WTC11 (cell line): ENCODE measurements around the gene LRRC8D. TPM values are rescaled to one million over a fixed set of nuclear protein-coding genes. Genes with fewer than 3 reads are reported as not detected.

Source experiments
- ATAC-seq: fragments of 200-7000 bp; cut with Tn5 transposase; 2 replicates; pipeline ENCODE4 v1.10.0; 2021; ENCODE audit warnings: mild to moderate bottlenecking, moderate library complexity
- CTCF ChIA-PET: fragments of 300-600 bp; sonication (Branson Sonifier 250); formaldehyde crosslinking; loops from one replicate; lab custom pipeline; 2021; ENCODE audit warnings: antibody characterized with exemption; lab: Charles Lee
- POLR2A ChIA-PET: fragments of 350-600 bp; sonication (Branson Sonifier 250); formaldehyde crosslinking; loops from one replicate; lab custom pipeline; 2021; ENCODE audit warnings: antibody characterized with exemption; lab: Charles Lee
- DNase-seq: peaks from one replicate; pipeline ENCODE4 v3.0.0; 2021; ENCODE audit warnings: low spot score
- H3K27ac Mint-ChIP-seq: 2 replicates; pipeline ENCODE4 v1.8.0; 2021; ENCODE audit warnings: mixed read lengths
- H3K27me3 Mint-ChIP-seq: 2 replicates; pipeline ENCODE4 v1.8.0; 2021; ENCODE audit warnings: low read depth, mild to moderate bottlenecking, moderate library complexity, mixed read lengths
- H3K36me3 Mint-ChIP-seq: 2 replicates; pipeline ENCODE4 v1.8.0; 2021; ENCODE audit warnings: mixed read lengths
- H3K4me1 Mint-ChIP-seq: 2 replicates; pipeline ENCODE4 v1.8.0; 2022; ENCODE audit warnings: mixed read lengths
- H3K4me3 Mint-ChIP-seq: 2 replicates; pipeline ENCODE4 v1.8.0; 2021; ENCODE audit warnings: mild to moderate bottlenecking, moderate library complexity, mixed read lengths
- H3K9me3 Mint-ChIP-seq: 2 replicates; pipeline ENCODE4 v1.8.0; 2021; ENCODE audit warnings: mixed read lengths
- ERG ChIP-seq: fragments of 250-450 bp; sonication (Bioruptor Pico); IDR thresholded peaks from 2 replicates; pipeline ENCODE4 v1.8.0; 2021; ENCODE audit warnings: mild to moderate bottlenecking
- FOXK1 ChIP-seq: sonication (generic); formaldehyde crosslinking; IDR thresholded peaks from 2 replicates; pipeline ENCODE4 v1.8.0; 2022; ENCODE audit warnings: mild to moderate bottlenecking, moderate library complexity, missing genetic modification reagents
- HMGA2 ChIP-seq: fragments of 250-450 bp; sonication (Bioruptor Pico); IDR thresholded peaks from 2 replicates; pipeline ENCODE4 v1.4.0; 2021; ENCODE audit warnings: mild to moderate bottlenecking, moderate library complexity
- IRF2 ChIP-seq: sonication (generic); formaldehyde crosslinking; IDR thresholded peaks from 2 replicates; pipeline ENCODE4 v1.8.0; 2022; ENCODE audit warnings: low read depth, missing genetic modification reagents, borderline replicate concordance
- JAZF1 ChIP-seq: fragments of 250-450 bp; sonication (Bioruptor Pico); IDR thresholded peaks from 2 replicates; pipeline ENCODE4 v1.9.0; 2021; ENCODE audit warnings: moderate library complexity, mild to moderate bottlenecking, inconsistent platforms
- NFE2L1 ChIP-seq: sonication (generic); formaldehyde crosslinking; IDR thresholded peaks from 2 replicates; pipeline ENCODE4 v1.8.1; 2023; ENCODE audit warnings: missing genetic modification reagents
- PRDM15 ChIP-seq: sonication (generic); formaldehyde crosslinking; IDR thresholded peaks from 2 replicates; pipeline ENCODE4 v1.8.0; 2022; ENCODE audit warnings: missing genetic modification reagents
- ZBTB21 ChIP-seq: sonication (generic); formaldehyde crosslinking; IDR thresholded peaks from 2 replicates; pipeline ENCODE4 v1.8.1; 2023; ENCODE audit warnings: mild to moderate bottlenecking, missing genetic modification reagents, borderline replicate concordance
- ZNF219 ChIP-seq: sonication (generic); formaldehyde crosslinking; IDR thresholded peaks from 2 replicates; pipeline ENCODE4 v1.8.0; 2023; ENCODE audit warnings: missing genetic modification reagents, mild to moderate bottlenecking, borderline replicate concordance
- ZNF232 ChIP-seq: sonication (generic); formaldehyde crosslinking; IDR thresholded peaks from 2 replicates; pipeline ENCODE4 v1.8.0; 2022; ENCODE audit warnings: mild to moderate bottlenecking, missing genetic modification reagents
- ZNF317 ChIP-seq: sonication (generic); formaldehyde crosslinking; IDR thresholded peaks from 2 replicates; pipeline ENCODE4 v1.8.1; 2023; ENCODE audit warnings: low read depth, mild to moderate bottlenecking, moderate library complexity, missing genetic modification reagents, borderline replicate concordance
- total RNA-seq: library from RNA; stranded (reverse); gene quantifications from 3 replicates; pipeline ENCODE4 v1.2.3, GENCODE V29; 2021
- TF ChIP-seq, protein P1 (sequence below): sonication (generic); formaldehyde crosslinking; IDR thresholded peaks from 2 replicates; pipeline ENCODE4 v1.8.1; 2023; ENCODE audit warnings: mild to moderate bottlenecking, missing genetic modification reagents, borderline replicate concordance
- TF ChIP-seq, protein P2 (sequence below): sonication (generic); formaldehyde crosslinking; IDR thresholded peaks from 2 replicates; pipeline ENCODE4 v1.8.1; 2022; ENCODE audit warnings: low read depth, missing genetic modification reagents, borderline replicate concordance
- TF ChIP-seq, protein P3 (sequence below): fragments of 250-450 bp; sonication (Bioruptor Pico); IDR thresholded peaks from 2 replicates; pipeline ENCODE4 v1.9.0; 2021; ENCODE audit warnings: mild to moderate bottlenecking
- TF ChIP-seq, protein P4 (sequence below): sonication (generic); formaldehyde crosslinking; IDR thresholded peaks from 2 replicates; pipeline ENCODE4 v1.8.1; 2022; ENCODE audit warnings: low read depth, mild to moderate bottlenecking, moderate library complexity, missing genetic modification reagents, borderline replicate concordance
- TF ChIP-seq, protein P5 (sequence below): sonication (generic); formaldehyde crosslinking; IDR thresholded peaks from 2 replicates; pipeline ENCODE4 v1.8.0; 2023; ENCODE audit warnings: missing genetic modification reagents

Gene LRRC8D
- total RNA-seq, 1 experiment from 2014 or later = 42.6 TPM

DNA sequence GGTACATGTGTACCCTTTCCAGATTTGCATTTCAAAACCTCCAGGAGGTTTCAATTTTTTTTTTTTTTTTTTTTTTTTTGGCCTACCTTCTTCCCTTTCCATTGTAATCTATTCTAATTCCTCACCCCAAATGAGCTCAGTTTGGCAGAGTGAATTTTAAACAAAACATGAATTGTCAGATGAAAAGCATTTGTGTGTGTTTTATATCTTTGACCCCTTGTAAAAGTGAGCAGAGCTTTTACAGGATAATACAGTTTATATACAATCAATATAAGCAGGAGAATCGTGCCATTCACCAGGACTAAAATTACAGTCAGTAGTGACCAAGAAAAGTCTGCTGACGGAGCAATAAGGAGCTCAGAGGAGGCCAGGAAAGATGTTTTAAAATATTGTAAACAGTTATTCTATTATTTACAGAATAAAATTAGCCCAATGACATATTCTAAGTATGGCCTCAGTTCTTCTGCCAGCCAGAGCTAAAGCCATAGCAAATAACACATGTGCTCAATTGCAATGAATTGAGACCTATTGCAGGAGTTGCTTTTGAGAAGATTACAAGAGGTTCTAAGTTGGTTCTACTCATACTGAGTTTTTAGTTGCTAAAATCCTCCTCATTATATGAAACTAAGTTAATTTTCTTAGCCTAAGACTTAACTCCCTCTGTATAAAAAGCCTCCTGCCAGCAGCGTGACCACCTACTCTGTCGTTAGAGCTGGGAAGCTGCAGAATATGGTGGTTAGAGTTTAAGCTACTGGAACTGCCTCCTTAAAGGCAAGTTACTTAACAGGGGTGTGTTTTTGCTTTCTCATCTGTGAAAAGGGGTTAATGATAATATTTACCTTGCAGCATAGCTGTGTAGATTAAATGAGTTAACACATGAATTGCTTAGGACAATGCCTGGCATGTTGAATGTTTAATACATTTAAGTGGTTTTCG is 123.3 kb downstream of the LRRC8D start (continued):
- TF ChIP-seq JAZF1 (no peak), ERG (CRISPR knock-in tag) (no peak), ZBTB21 (no peak)

- DNase-seq (no peak), ATAC-seq (no peak)
- no peak overlapping the region for H3K4me3 Mint-ChIP-seq
- ChIA-PET POLR2A (no interaction called here), CTCF (no interaction called here)
- H3K36me3 Mint-ChIP-seq = no peaks in the 10 kb centered on the region
- H3K27me3 Mint-ChIP-seq = peaks cover 5% of the 10 kb centered on the region
- no peaks in the 10 kb centered on the region for H3K9me3 Mint-ChIP-seq
- H3K27ac Mint-ChIP-seq = no peak overlapping the region
- peaks cover 31% of the 10 kb centered on the region for H3K4me1 Mint-ChIP-seq
- TF ChIP-seq, protein P1, sequence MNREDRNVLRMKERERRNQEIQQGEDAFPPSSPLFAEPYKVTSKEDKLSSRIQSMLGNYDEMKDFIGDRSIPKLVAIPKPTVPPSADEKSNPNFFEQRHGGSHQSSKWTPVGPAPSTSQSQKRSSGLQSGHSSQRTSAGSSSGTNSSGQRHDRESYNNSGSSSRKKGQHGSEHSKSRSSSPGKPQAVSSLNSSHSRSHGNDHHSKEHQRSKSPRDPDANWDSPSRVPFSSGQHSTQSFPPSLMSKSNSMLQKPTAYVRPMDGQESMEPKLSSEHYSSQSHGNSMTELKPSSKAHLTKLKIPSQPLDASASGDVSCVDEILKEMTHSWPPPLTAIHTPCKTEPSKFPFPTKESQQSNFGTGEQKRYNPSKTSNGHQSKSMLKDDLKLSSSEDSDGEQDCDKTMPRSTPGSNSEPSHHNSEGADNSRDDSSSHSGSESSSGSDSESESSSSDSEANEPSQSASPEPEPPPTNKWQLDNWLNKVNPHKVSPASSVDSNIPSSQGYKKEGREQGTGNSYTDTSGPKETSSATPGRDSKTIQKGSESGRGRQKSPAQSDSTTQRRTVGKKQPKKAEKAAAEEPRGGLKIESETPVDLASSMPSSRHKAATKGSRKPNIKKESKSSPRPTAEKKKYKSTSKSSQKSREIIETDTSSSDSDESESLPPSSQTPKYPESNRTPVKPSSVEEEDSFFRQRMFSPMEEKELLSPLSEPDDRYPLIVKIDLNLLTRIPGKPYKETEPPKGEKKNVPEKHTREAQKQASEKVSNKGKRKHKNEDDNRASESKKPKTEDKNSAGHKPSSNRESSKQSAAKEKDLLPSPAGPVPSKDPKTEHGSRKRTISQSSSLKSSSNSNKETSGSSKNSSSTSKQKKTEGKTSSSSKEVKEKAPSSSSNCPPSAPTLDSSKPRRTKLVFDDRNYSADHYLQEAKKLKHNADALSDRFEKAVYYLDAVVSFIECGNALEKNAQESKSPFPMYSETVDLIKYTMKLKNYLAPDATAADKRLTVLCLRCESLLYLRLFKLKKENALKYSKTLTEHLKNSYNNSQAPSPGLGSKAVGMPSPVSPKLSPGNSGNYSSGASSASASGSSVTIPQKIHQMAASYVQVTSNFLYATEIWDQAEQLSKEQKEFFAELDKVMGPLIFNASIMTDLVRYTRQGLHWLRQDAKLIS = no peak
- TF ChIP-seq ZNF317 (CRISPR knock-in tag) (no peak), ZNF219 (CRISPR knock-in tag) (no peak), ERG (CRISPR knock-in tag) (no peak), IRF2 (no peak), ZNF232 (CRISPR knock-in tag) (no peak), HMGA2 (CRISPR knock-in tag) (no peak), NFE2L1 (CRISPR knock-in tag) (no peak), PRDM15 (CRISPR knock-in tag) (no peak), FOXK1 (no peak)
- TF ChIP-seq, protein P2, sequence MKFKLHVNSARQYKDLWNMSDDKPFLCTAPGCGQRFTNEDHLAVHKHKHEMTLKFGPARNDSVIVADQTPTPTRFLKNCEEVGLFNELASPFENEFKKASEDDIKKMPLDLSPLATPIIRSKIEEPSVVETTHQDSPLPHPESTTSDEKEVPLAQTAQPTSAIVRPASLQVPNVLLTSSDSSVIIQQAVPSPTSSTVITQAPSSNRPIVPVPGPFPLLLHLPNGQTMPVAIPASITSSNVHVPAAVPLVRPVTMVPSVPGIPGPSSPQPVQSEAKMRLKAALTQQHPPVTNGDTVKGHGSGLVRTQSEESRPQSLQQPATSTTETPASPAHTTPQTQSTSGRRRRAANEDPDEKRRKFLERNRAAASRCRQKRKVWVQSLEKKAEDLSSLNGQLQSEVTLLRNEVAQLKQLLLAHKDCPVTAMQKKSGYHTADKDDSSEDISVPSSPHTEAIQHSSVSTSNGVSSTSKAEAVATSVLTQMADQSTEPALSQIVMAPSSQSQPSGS (CRISPR knock-in tag) = no peak
- TF ChIP-seq, protein P3, sequence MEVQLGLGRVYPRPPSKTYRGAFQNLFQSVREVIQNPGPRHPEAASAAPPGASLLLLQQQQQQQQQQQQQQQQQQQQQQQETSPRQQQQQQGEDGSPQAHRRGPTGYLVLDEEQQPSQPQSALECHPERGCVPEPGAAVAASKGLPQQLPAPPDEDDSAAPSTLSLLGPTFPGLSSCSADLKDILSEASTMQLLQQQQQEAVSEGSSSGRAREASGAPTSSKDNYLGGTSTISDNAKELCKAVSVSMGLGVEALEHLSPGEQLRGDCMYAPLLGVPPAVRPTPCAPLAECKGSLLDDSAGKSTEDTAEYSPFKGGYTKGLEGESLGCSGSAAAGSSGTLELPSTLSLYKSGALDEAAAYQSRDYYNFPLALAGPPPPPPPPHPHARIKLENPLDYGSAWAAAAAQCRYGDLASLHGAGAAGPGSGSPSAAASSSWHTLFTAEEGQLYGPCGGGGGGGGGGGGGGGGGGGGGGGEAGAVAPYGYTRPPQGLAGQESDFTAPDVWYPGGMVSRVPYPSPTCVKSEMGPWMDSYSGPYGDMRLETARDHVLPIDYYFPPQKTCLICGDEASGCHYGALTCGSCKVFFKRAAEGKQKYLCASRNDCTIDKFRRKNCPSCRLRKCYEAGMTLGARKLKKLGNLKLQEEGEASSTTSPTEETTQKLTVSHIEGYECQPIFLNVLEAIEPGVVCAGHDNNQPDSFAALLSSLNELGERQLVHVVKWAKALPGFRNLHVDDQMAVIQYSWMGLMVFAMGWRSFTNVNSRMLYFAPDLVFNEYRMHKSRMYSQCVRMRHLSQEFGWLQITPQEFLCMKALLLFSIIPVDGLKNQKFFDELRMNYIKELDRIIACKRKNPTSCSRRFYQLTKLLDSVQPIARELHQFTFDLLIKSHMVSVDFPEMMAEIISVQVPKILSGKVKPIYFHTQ (CRISPR knock-in tag) = no peak
- TF ChIP-seq, protein P4, sequence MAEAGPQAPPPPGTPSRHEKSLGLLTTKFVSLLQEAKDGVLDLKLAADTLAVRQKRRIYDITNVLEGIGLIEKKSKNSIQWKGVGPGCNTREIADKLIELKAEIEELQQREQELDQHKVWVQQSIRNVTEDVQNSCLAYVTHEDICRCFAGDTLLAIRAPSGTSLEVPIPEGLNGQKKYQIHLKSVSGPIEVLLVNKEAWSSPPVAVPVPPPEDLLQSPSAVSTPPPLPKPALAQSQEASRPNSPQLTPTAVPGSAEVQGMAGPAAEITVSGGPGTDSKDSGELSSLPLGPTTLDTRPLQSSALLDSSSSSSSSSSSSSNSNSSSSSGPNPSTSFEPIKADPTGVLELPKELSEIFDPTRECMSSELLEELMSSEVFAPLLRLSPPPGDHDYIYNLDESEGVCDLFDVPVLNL = no peak
- TF ChIP-seq, protein P5, sequence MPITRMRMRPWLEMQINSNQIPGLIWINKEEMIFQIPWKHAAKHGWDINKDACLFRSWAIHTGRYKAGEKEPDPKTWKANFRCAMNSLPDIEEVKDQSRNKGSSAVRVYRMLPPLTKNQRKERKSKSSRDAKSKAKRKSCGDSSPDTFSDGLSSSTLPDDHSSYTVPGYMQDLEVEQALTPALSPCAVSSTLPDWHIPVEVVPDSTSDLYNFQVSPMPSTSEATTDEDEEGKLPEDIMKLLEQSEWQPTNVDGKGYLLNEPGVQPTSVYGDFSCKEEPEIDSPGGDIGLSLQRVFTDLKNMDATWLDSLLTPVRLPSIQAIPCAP (CRISPR knock-in tag) = no peak
These were observed 125.1 kb downstream of the LRRC8D start for GRCh38 chr1:89945852-89946476.
